ENCODE results near the gene GLCCI1. TPM values are rescaled to one million over a fixed set of nuclear protein-coding genes. Genes with fewer than 3 reads are reported as not detected.

Gene GLCCI1
- total and polyA plus RNA-seq, 2 of the 8 experiments (the other 6 are each of a cell fraction or from before 2014, with no cell fraction given): 12.4 to 27.7 TPM

GRCh38 chr7:7965301-7965700 is 3.3 kb upstream of the GLCCI1 start:
- Histone ChIP-seq H3K4me1 (replicated peaks in 1 of 4; ENCODE audit: control insufficient read depth in 3 of 4, insufficient read depth in 4 of 4, low read length in 3 of 4) (no peaks in the 10 kb centered on the region), H3K4ac (replicated peaks; ENCODE audit: insufficient read length, low read depth, low read length) (no peak overlapping the region), H3K36me3 (ENCODE audit: control insufficient read depth in 2 of 4, insufficient read depth in 4 of 4, low read length in 3 of 4) (no peaks in the 10 kb centered on the region), H2BK20ac (ENCODE audit: low read length) (no peak overlapping the region), H4K20me1 (replicated peaks in 1 of 2; ENCODE audit: control insufficient read depth in 1 of 2, insufficient read depth in 2 of 2, low read length in 2 of 2) (no peaks in the 10 kb centered on the region), H3K4me2 (ENCODE audit: insufficient read depth in 1 of 2, low read depth in 2 of 2, low read length in 2 of 2) (no peak overlapping the region), H2AFZ (ENCODE audit: low read length) (no peak overlapping the region), H3K79me1 (ENCODE audit: low read depth, low read length) (no peaks in the 10 kb centered on the region), H3K79me2 (ENCODE audit: control insufficient read depth in 1 of 2, insufficient read depth in 2 of 2, low read length in 2 of 2) (peaks cover 0 to 4% of the 10 kb centered on the region in 2 experiments; a peak in 3 of 4 replicates), H2BK15ac (ENCODE audit: low read length) (no peak overlapping the region), H3K14ac (ENCODE audit: insufficient read length) (no peak overlapping the region), H3K9ac (replicated peaks in 1 of 4; ENCODE audit: extremely low read depth in 1 of 4, low read depth in 3 of 4, low read length in 3 of 4) (no peak overlapping the region), H4K5ac (ENCODE audit: insufficient read length, low read depth, low read length) (no peak overlapping the region), H3K9me3 (ENCODE audit: insufficient read depth in 2 of 2, low read depth in 1 of 2, low read length in 1 of 2) (no peaks in the 10 kb centered on the region), H3K27ac (ENCODE audit: low read depth, low read length) (no peak overlapping the region), H4K8ac (ENCODE audit: extremely low read depth, insufficient read depth, low read length) (no peak overlapping the region), H3K27me3 (replicated peaks in 1 of 4; ENCODE audit: control insufficient read depth in 3 of 4, extremely low read depth in 1 of 4, insufficient read depth in 3 of 4, low read length in 3 of 4) (no peaks in the 10 kb centered on the region), H2BK12ac (ENCODE audit: low read depth, low read length) (no peak overlapping the region), H4K91ac (replicated peaks; ENCODE audit: insufficient read length, low read length) (no peak overlapping the region), H3K23me2 (ENCODE audit: low read depth, low read length) (peaks cover 6% of the 10 kb centered on the region), H2BK5ac (ENCODE audit: low read depth, low read length) (no peak overlapping the region), H3K18ac (ENCODE audit: extremely low read depth, low read length) (no peak overlapping the region), H2AK5ac (ENCODE audit: low read depth, low read length) (no peak overlapping the region; the same call in 1 of the 2 replicates), H3K23ac (ENCODE audit: insufficient read length) (no peak overlapping the region), H3K56ac (replicated peaks; ENCODE audit: insufficient read length, low read depth, low read length) (no peak overlapping the region), H3K4me3 (ENCODE audit: extremely low read depth in 1 of 4, insufficient read depth in 2 of 4, low read depth in 3 of 4, low read length in 4 of 4) (no peak overlapping the region), H2BK120ac (replicated peaks; ENCODE audit: low read depth, low read length) (no peak overlapping the region)
- DNase-seq (ENCODE audit: low read depth in 1 of 2, low spot score in 2 of 2): no peak
- ChIA-PET CTCF (ENCODE audit: partially characterized antibody) (interaction anchor here (0.8 kb wide), 1 partner anchor 249 kb away, joined by 3 read pairs; no protein-coding TSS in a partner anchor), POLR2A (ENCODE audit: partially characterized antibody) (no interaction called here)
- FAIRE-seq: no peak
- 85% methylated on average over 1 of the region's 1 CpG; no CpG with 5 or more reads in 1 of the 2 experiments for WGBS, 2 experiments (ENCODE audit: extremely low coverage in 1 of 2, insufficient coverage in 1 of 2, insufficient read length in 1 of 2, insufficient replicate concordance in 2 of 2, low coverage in 1 of 2, low lambda C conversion rate in 2 of 2, missing lambda C conversion rate in 1 of 2)
- TF ChIP-seq TEAD4 (IDR thresholded peaks at IDR 0.05; ENCODE audit: low read depth, low read length) (no peak), SRF (IDR thresholded peaks at IDR 0.05; ENCODE audit: low read depth, low read length) (no peak), SIX5 (IDR thresholded peaks at IDR 0.05; ENCODE audit: low read depth, low read length) (no peak), POU5F1 (IDR thresholded peaks at IDR 0.05; ENCODE audit: low read depth, low read length) (no peak), TAF1 (IDR thresholded peaks at IDR 0.05; ENCODE audit: low read depth, low read length) (no peak), EZH2 (IDR thresholded peaks at IDR 0.05; ENCODE audit: low read depth, low read length, severe bottlenecking) (no peak), BRCA1 (IDR thresholded peaks at IDR 0.05; ENCODE audit: low read depth, low read length) (no peak), SIRT6 (IDR thresholded peaks at IDR 0.05; ENCODE audit: low read length) (no peak), EGR1 (IDR thresholded peaks at IDR 0.05; ENCODE audit: borderline replicate concordance, low read depth, low read length) (no peak), POLR2AphosphoS5 (IDR thresholded peaks at IDR 0.05; ENCODE audit: low read depth, low read length) (no peak), POLR2A (IDR thresholded peaks at IDR 0.05; ENCODE audit: control extremely low read depth in 1 of 2, low read depth in 2 of 2, low read length in 2 of 2) (no peak), SIN3A (conservative IDR thresholded peaks at IDR 0.05 in 1 of 2, IDR thresholded peaks at IDR 0.05 in 1 of 2; ENCODE audit: low read depth in 1 of 2, low read length in 2 of 2) (no peak)
- TF ChIP-seq, protein P1, sequence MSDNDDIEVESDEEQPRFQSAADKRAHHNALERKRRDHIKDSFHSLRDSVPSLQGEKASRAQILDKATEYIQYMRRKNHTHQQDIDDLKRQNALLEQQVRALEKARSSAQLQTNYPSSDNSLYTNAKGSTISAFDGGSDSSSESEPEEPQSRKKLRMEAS (IDR thresholded peaks at IDR 0.05): no peak
